OCI-LY1 (cell line): ENCODE measurements around the gene NECTIN1.

Source experiments
- EZH2 ChIP-seq: fragments of 200-600 bp; sonication (generic), shearing (Covaris generic); IDR thresholded peaks from 2 replicates; pipeline ENCODE4 v1.8.0; 2017; ENCODE audit warnings: borderline replicate concordance, mixed run types, mild to moderate bottlenecking, antibody characterized with exemption, low read length, moderate library complexity, mixed read lengths
- TF ChIP-seq, protein P1 (sequence below): fragments of 200-600 bp; sonication (generic), shearing (Covaris generic); IDR thresholded peaks from 2 replicates; pipeline ENCODE4 v1.5.1; 2017; ENCODE audit warnings: mild to moderate bottlenecking, antibody characterized with exemption, low read length, moderate library complexity, mixed read lengths

- TF ChIP-seq, protein P1, sequence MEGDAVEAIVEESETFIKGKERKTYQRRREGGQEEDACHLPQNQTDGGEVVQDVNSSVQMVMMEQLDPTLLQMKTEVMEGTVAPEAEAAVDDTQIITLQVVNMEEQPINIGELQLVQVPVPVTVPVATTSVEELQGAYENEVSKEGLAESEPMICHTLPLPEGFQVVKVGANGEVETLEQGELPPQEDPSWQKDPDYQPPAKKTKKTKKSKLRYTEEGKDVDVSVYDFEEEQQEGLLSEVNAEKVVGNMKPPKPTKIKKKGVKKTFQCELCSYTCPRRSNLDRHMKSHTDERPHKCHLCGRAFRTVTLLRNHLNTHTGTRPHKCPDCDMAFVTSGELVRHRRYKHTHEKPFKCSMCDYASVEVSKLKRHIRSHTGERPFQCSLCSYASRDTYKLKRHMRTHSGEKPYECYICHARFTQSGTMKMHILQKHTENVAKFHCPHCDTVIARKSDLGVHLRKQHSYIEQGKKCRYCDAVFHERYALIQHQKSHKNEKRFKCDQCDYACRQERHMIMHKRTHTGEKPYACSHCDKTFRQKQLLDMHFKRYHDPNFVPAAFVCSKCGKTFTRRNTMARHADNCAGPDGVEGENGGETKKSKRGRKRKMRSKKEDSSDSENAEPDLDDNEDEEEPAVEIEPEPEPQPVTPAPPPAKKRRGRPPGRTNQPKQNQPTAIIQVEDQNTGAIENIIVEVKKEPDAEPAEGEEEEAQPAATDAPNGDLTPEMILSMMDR = no peak
- TF ChIP-seq EZH2 = no peak
These were observed 99.9 kb downstream of the NECTIN1 start for GRCh38 chr11:119629085-119629484.
